Erythroblast (primary cell): Measurements from ENCODE around the gene LRMDA.

ENCODE experiments used
- GATA1 ChIP-seq: IDR thresholded peaks from 2 replicates; pipeline ENCODE4 v1.6.1; 2011; ENCODE audit warnings: low read depth, mild to moderate bottlenecking, control low read depth, low read length, moderate library complexity
- POLR2A ChIP-seq: IDR thresholded peaks from 2 replicates; pipeline ENCODE4 v1.6.1; 2011; ENCODE audit warnings: mild to moderate bottlenecking, low read length

GRCh38 chr10:75726522-75727483, 295.4 kb downstream of the LRMDA start:
- TF ChIP-seq POLR2A (no peak), GATA1 (no peak)
